Measurements from ENCODE around the gene RPL29.
"Not testable (repeated sequence)": the region's sequence is repeated elsewhere in the genome, so short reads cannot be mapped to it uniquely, and the experiment has no call there.

The RPL29 gene

GRCh38 chr3:51995346-51996163, at the start of gene RPL29:
Gene RPL29, minus strand, starts transcription at chr3:51995895. Its CDS starts 434 bp downstream, at chr3:51995461.
- peak; percentile 85 for DNase-seq (ENCODE audit: low read depth)

- DNase-seq (ENCODE audit: low read depth): no peak
These were observed 49.3 kb upstream of the RPL29 start for GRCh38 chr3:52044869-52045619.

GRCh38 chr3:52043750-52044149, 48.1 kb upstream of the RPL29 start:
- DNase-seq (ENCODE audit: low read depth): no peak

- not testable (repeated sequence) for DNase-seq (ENCODE audit: low read depth)
These were observed 47.3 kb upstream of the RPL29 start for GRCh38 chr3:52043039-52043438.

- DNase-seq (ENCODE audit: low read depth): no peak
These were observed 45.5 kb upstream of the RPL29 start for GRCh38 chr3:52041118-52041731.

- no peak for DNase-seq (ENCODE audit: low read depth)
These were observed 44.9 kb upstream of the RPL29 start for GRCh38 chr3:52040600-52040999.

GRCh38 chr3:52039846-52040245, 44.2 kb upstream of the RPL29 start:
- no peak for DNase-seq (ENCODE audit: low read depth)

GRCh38 chr3:52039426-52039825, 43.7 kb upstream of the RPL29 start:
- DNase-seq (ENCODE audit: low read depth): no peak

GRCh38 chr3:52038227-52038626, 42.5 kb upstream of the RPL29 start:
- DNase-seq (ENCODE audit: low read depth): no peak

- no peak for DNase-seq (ENCODE audit: low read depth)
These were observed 41.6 kb upstream of the RPL29 start for GRCh38 chr3:52037291-52037690.

GRCh38 chr3:52036829-52037228, 41.1 kb upstream of the RPL29 start:
- DNase-seq (ENCODE audit: low read depth): no peak

- no peak for DNase-seq (ENCODE audit: low read depth)
These were observed 40.6 kb upstream of the RPL29 start for GRCh38 chr3:52036222-52036694.

GRCh38 chr3:52034651-52035050, 39.0 kb upstream of the RPL29 start:
- no peak for DNase-seq (ENCODE audit: low read depth)

GRCh38 chr3:52034212-52034611, 38.5 kb upstream of the RPL29 start:
- DNase-seq (ENCODE audit: low read depth): no peak

- DNase-seq (ENCODE audit: low read depth): not testable (repeated sequence)
These were observed 38.1 kb upstream of the RPL29 start for GRCh38 chr3:52033748-52034147.

- no peak for DNase-seq (ENCODE audit: low read depth)
These were observed 37.2 kb upstream of the RPL29 start for GRCh38 chr3:52032702-52033408.

GRCh38 chr3:52031896-52032295, 36.2 kb upstream of the RPL29 start:
- DNase-seq (ENCODE audit: low read depth): no peak

GRCh38 chr3:52030714-52031310, 35.1 kb upstream of the RPL29 start:
- DNase-seq (ENCODE audit: low read depth): no peak

- no peak for DNase-seq (ENCODE audit: low read depth)
These were observed 33.8 kb upstream of the RPL29 start for GRCh38 chr3:52029535-52029934.

- DNase-seq (ENCODE audit: low read depth): no peak
These were observed 33.4 kb upstream of the RPL29 start for GRCh38 chr3:52029053-52029452.

GRCh38 chr3:52028572-52028971, 32.9 kb upstream of the RPL29 start:
- DNase-seq (ENCODE audit: low read depth): no peak

- no peak for DNase-seq (ENCODE audit: low read depth)
These were observed 30.3 kb upstream of the RPL29 start for GRCh38 chr3:52026041-52026440.

All from activated T-helper 1 cell treated with Interleukin-2 at 50 U/mL for 16 hours (primary cell).